Measurements from ENCODE around the gene RAPGEF2. TPM values are rescaled to one million over a fixed set of nuclear protein-coding genes. Genes with fewer than 3 reads are reported as not detected.

Gene RAPGEF2
- total RNA-seq, 4 donors from 2014 or later: 47.2 to 105 (median 50.2) TPM

- no peak for TF ChIP-seq CTCF (IDR thresholded peaks at IDR 0.05)
- no peak for ATAC-seq (ENCODE audit: low FRiP score)
- no peak for DNase-seq (ENCODE audit: low spot score)
These were observed 175.5 kb downstream of the RAPGEF2 start for GRCh38 chr4:159278399-159278798.

- no peak for ATAC-seq (ENCODE audit: low FRiP score)
- no peak for TF ChIP-seq CTCF (IDR thresholded peaks at IDR 0.05)
- DNase-seq (ENCODE audit: low spot score): no peak
These were observed 176.2 kb downstream of the RAPGEF2 start for GRCh38 chr4:159279084-159279483.

GRCh38 chr4:159280442-159281172 is 177.7 kb downstream of the RAPGEF2 start:
- no peak for TF ChIP-seq CTCF (IDR thresholded peaks at IDR 0.05)
- ATAC-seq (ENCODE audit: low FRiP score) (no peak), DNase-seq (ENCODE audit: low spot score) (no peak)

- no peak for DNase-seq (ENCODE audit: low spot score)
- ATAC-seq (ENCODE audit: low FRiP score): no peak
- TF ChIP-seq CTCF (IDR thresholded peaks at IDR 0.05): no peak
These were observed 178.9 kb downstream of the RAPGEF2 start for GRCh38 chr4:159281771-159282170.

- DNase-seq (ENCODE audit: low spot score): no peak
- no peak for ATAC-seq (ENCODE audit: low FRiP score)
- no peak for TF ChIP-seq CTCF (IDR thresholded peaks at IDR 0.05)
These were observed 179.4 kb downstream of the RAPGEF2 start for GRCh38 chr4:159282329-159282728.

GRCh38 chr4:159282944-159283343 is 180.1 kb downstream of the RAPGEF2 start:
- DNase-seq (ENCODE audit: low spot score) (no peak), ATAC-seq (ENCODE audit: low FRiP score) (no peak)
- TF ChIP-seq CTCF (IDR thresholded peaks at IDR 0.05): no peak

- ATAC-seq (ENCODE audit: low FRiP score) (peak; percentile 89), DNase-seq (ENCODE audit: low spot score) (no peak)
- no peak for TF ChIP-seq CTCF (IDR thresholded peaks at IDR 0.05)
These were observed 180.8 kb downstream of the RAPGEF2 start for GRCh38 chr4:159283696-159284095.
